Nephron (organoid): ENCODE results near the gene MT3.

Experiments
- H3K27ac Mint-ChIP-seq, 3 experiments: 2 replicates each; pipeline ENCODE4 v1.8.0; 2020; ENCODE audit warnings: mixed read lengths in 3 of 3, mild to moderate bottlenecking in 2 of 3, moderate library complexity in 1 of 3
- H3K27me3 Mint-ChIP-seq: 2 replicates; pipeline ENCODE4 v1.8.0; 2021; ENCODE audit warnings: low read depth, mild to moderate bottlenecking, moderate library complexity, mixed read lengths
- H3K36me3 Mint-ChIP-seq: 2 replicates; pipeline ENCODE4 v1.8.0; 2020; ENCODE audit warnings: low read depth, mixed read lengths
- H3K4me1 Mint-ChIP-seq: 2 replicates; pipeline ENCODE4 v1.8.0; 2020; ENCODE audit warnings: mixed read lengths
- H3K4me3 Mint-ChIP-seq, 3 experiments: 2 replicates each; pipeline ENCODE4 v1.8.0; 2020; ENCODE audit warnings: mild to moderate bottlenecking in 3 of 3, mixed read lengths in 3 of 3, moderate library complexity in 2 of 3
- H3K9me3 Mint-ChIP-seq: 2 replicates; pipeline ENCODE4 v1.8.0; 2020; ENCODE audit warnings: mixed read lengths
- CTCF ChIP-seq, 3 experiments: fragments of 200-600 bp; sonication (generic); IDR thresholded peaks; one replicate each; pipeline ENCODE4 v1.5.0; 2021; ENCODE audit warnings: antibody characterized with exemption in 3 of 3; ENCODE audit not compliant: unreplicated experiment in 3 of 3

The MT3 gene

GRCh38 chr16:56606476-56607108, 17.3 kb downstream of the MT3 start:
- no peaks in the 10 kb centered on the region for H3K9me3 Mint-ChIP-seq
- H3K27ac Mint-ChIP-seq, result peak overlapping the region; percentile 81 to 95 (median 87)
- H3K27me3 Mint-ChIP-seq, result peaks cover 48% of the 10 kb centered on the region
- no peaks in the 10 kb centered on the region for H3K36me3 Mint-ChIP-seq
- H3K4me3 Mint-ChIP-seq, result peak overlapping the region; percentile 45 to 58 (median 56)
- no peak for TF ChIP-seq CTCF (IDR thresholded peaks at IDR 0.05; ENCODE audit: unreplicated experiment in 3 of 3)
- H3K4me1 Mint-ChIP-seq, result peaks cover 50% of the 10 kb centered on the region

GRCh38 chr16:56607109-56607618, 17.8 kb downstream of the MT3 start:
- H3K9me3 Mint-ChIP-seq, result no peaks in the 10 kb centered on the region
- H3K27ac Mint-ChIP-seq, result peak overlapping the region; percentile 81 to 95 (median 87)
- peaks cover 42% of the 10 kb centered on the region for H3K27me3 Mint-ChIP-seq
- H3K36me3 Mint-ChIP-seq, result no peaks in the 10 kb centered on the region
- peaks cover 50% of the 10 kb centered on the region for H3K4me1 Mint-ChIP-seq
- peak overlapping the region; percentile 45 to 58 (median 56) for H3K4me3 Mint-ChIP-seq
- TF ChIP-seq CTCF (IDR thresholded peaks at IDR 0.05; ENCODE audit: unreplicated experiment in 3 of 3), result no peak

GRCh38 chr16:56607675-56608042, 18.3 kb downstream of the MT3 start:
- H3K36me3 Mint-ChIP-seq, result no peaks in the 10 kb centered on the region
- no peaks in the 10 kb centered on the region for H3K9me3 Mint-ChIP-seq
- peak overlapping the region; percentile 81 to 95 (median 87) for H3K27ac Mint-ChIP-seq
- peaks cover 50% of the 10 kb centered on the region for H3K4me1 Mint-ChIP-seq
- peak overlapping the region; percentile 35 to 68 (median 56) for H3K4me3 Mint-ChIP-seq
- H3K27me3 Mint-ChIP-seq, result peaks cover 41% of the 10 kb centered on the region
- no peak for TF ChIP-seq CTCF (IDR thresholded peaks at IDR 0.05; ENCODE audit: unreplicated experiment in 3 of 3)

- H3K27me3 Mint-ChIP-seq, result peaks cover 41% of the 10 kb centered on the region
- no peaks in the 10 kb centered on the region for H3K9me3 Mint-ChIP-seq
- peaks cover 50% of the 10 kb centered on the region for H3K4me1 Mint-ChIP-seq
- H3K36me3 Mint-ChIP-seq, result no peaks in the 10 kb centered on the region
- peak within 1 kb of the TSS; percentile 84 to 88 (median 86) for H3K4me3 Mint-ChIP-seq
- TF ChIP-seq CTCF (IDR thresholded peaks at IDR 0.05; ENCODE audit: unreplicated experiment in 3 of 3), result no peak
- H3K27ac Mint-ChIP-seq, result peak within 1 kb of the TSS; percentile 81 to 95 (median 87)
Measured at GRCh38 chr16:56608043-56608875, 18.9 kb downstream of the MT3 start, which contains the start of gene MT2A. Gene MT2A (plus strand): TSS chr16:56608584. CDS start chr16:56608656, 72 bp downstream.

- Mint-ChIP-seq H3K4me1 (peaks cover 50% of the 10 kb centered on the region), H3K36me3 (no peaks in the 10 kb centered on the region), H3K27me3 (peaks cover 41% of the 10 kb centered on the region), H3K27ac (peak overlapping the region; percentile 46 to 95 (median 85)), H3K4me3 (peak overlapping the region; percentile 84 to 88 (median 86)), H3K9me3 (no peaks in the 10 kb centered on the region)
- no peak for TF ChIP-seq CTCF (IDR thresholded peaks at IDR 0.05; ENCODE audit: unreplicated experiment in 3 of 3)
Measured at GRCh38 chr16:56608876-56609462, 19.6 kb downstream of the MT3 start.
